HepG2 (cell line): ENCODE data around the gene ARFGEF3.

Source experiments
- DNMT1 ChIP-seq: sonication (generic); formaldehyde crosslinking; IDR thresholded peaks from 2 replicates; pipeline ENCODE4 v1.5.1; 2020; ENCODE audit warnings: mild to moderate bottlenecking, missing genetic modification reagents
- ETV6 ChIP-seq: sonication (generic); formaldehyde crosslinking; conservative IDR thresholded peaks from 2 replicates; pipeline ENCODE4 v1.4.0; 2020; ENCODE audit warnings: missing genetic modification reagents
- JUN ChIP-seq: sonication (generic); formaldehyde crosslinking; IDR thresholded peaks from 2 replicates; pipeline ENCODE4 v1.4.0; 2020; ENCODE audit warnings: mild to moderate bottlenecking, missing genetic modification reagents
- NR3C1 ChIP-seq: sonication (generic); formaldehyde crosslinking; IDR thresholded peaks from 2 replicates; pipeline ENCODE4 v1.4.0; 2020; ENCODE audit warnings: missing genetic modification reagents
- POLR2AphosphoS5 ChIP-seq: IDR thresholded peaks from 2 replicates; pipeline ENCODE4 v1.6.1; 2012; ENCODE audit warnings: low read depth, low read length
- RAD21 ChIP-seq: fragments of 450-650 bp; formaldehyde crosslinking; IDR thresholded peaks from 2 replicates; pipeline ENCODE4 v1.5.0; 2020; ENCODE audit warnings: mild to moderate bottlenecking
- TGIF2 ChIP-seq: IDR thresholded peaks from 2 replicates; pipeline ENCODE4 v1.6.1; 2016; ENCODE audit warnings: control low read depth, missing compliant biosample characterization
- ZBTB42 ChIP-seq: sonication (generic); formaldehyde crosslinking; IDR thresholded peaks from 2 replicates; pipeline ENCODE4 v1.5.0; 2020; ENCODE audit warnings: mild to moderate bottlenecking, missing genetic modification reagents

- TF ChIP-seq NR3C1 (CRISPR knock-in tag): no peak
- TF ChIP-seq POLR2AphosphoS5: no peak
- no peak for TF ChIP-seq RAD21
- TF ChIP-seq JUN (CRISPR knock-in tag): no peak
- no peak for TF ChIP-seq TGIF2 (CRISPR knock-in tag)
- TF ChIP-seq ETV6 (CRISPR knock-in tag): no peak
- no peak for TF ChIP-seq ZBTB42 (CRISPR knock-in tag)
- TF ChIP-seq DNMT1 (CRISPR knock-in tag): no peak
These were observed 111.0 kb downstream of the ARFGEF3 start for GRCh38 chr6:138272533-138273315.
